ENCODE measurements around the gene GRAMD1B.

DNA sequence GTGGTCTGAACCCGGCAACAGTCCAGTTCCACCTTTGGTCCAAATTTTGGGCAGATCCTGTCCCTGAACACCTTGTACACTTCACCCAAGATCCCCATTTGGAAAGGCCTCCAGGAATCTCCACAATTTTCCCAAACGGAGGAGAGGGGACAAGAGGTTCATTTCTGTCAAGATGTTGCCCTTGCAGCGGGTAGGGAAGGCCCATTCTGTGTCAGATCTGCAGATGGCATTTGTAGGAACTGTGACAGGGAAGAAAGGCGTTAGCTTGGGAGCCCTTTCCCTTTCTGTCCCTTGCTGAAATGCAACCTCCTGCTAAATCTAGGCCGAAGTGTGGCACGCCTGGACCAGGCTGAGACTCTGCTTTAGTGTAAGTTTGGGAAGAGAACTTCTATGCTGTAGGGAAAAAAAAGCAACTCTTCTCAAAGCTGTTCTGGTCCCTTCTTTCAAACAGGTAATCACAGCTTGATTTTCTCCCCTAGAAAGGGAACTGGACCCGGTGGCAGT is 138.3 kb downstream of the GRAMD1B start:
- TF ChIP-seq CTCF (IDR thresholded peaks at IDR 0.05) (no peak), POLR2A (IDR thresholded peaks at IDR 0.05) (no peak), POLR2AphosphoS5 (IDR thresholded peaks at IDR 0.05) (no peak)
